NOMO-1 (cell line): ENCODE results near the gene PCK1.

Experiments
- DNase-seq, 2 experiments: peaks; one replicate each; lab custom pipeline; 2025; ENCODE audit not compliant: unreplicated experiment in 2 of 2; lab: John Stamatoyannopoulos, UW

PCK1 gene

GRCh38 chr20:57576002-57576401 is 15.1 kb downstream of the PCK1 start:
- no peak for DNase-seq

GRCh38 chr20:57576617-57577550 is 16.0 kb downstream of the PCK1 start:
- DNase-seq = no peak

DNA sequence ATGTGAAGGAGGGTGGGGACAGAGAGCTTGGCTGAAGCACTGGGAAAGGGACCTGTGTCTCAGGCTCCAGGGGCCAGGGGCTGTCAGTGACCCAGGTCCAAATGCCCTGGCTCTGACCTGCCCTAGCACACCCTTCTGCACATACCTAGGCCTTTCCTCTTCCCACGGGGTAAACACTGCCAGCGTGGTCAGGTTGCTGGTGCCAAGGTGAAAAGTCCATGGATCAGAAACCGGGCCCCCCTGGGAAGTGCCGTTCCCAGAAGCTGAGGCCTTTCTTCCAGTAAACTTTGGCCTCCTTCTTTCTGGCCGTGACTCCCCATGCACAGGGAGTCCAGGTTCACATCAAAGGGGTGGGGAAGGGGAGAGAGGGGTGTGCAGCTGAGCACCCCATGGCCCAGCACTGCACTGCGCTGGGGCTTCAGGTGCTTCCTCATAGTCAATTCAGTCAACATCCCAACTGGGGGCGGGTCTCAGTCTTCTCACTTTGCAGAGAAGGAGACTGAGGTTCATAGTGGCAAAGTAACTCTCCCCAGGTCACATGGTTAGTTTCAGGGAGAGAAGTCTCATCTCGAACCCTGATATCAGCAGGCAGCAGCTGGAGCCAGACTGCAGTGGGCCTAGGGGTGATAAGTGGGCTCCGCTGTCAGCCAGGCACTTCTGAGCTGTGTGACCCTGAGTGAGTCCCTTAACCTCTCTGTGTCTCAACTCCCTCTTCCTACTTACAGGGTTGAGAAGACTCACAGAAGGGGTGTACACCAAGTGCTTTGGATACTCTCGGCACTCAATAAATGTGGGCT is 17.0 kb downstream of the PCK1 start:
- no peak for DNase-seq

DNA sequence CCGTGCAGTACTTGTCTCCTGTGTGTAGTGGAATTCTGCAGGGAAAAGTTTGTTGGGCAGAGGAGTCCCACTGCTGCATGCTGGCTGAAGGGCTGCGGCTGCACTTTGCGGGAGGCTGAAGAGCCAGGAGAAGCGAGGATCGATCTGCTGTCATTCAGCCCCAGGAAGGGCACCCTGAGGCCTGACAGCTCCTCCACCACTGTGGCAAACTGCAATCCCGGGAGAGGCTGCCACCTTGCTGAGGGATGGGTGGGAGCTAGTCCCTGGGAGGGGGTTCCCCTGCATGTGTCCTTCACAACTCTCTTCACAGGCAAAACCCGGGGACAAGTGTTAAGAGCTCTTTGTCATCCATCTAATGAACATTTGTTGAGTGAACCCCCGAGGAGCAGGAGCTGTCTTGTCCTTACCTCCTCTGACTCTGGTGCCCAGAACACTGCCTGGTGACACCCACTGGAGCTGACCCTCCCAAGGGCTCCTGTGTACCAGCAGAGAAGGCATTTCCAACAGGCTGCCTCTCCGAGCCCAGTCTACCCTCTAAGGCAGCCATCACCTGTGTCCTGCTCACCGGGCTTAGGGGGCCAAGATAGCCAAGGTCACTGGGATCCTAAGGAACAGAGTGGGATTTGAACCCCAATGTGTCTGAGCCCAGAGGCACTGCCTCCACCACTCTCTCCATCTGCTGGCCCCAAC is 17.7 kb downstream of the PCK1 start:
- no peak for DNase-seq

DNA sequence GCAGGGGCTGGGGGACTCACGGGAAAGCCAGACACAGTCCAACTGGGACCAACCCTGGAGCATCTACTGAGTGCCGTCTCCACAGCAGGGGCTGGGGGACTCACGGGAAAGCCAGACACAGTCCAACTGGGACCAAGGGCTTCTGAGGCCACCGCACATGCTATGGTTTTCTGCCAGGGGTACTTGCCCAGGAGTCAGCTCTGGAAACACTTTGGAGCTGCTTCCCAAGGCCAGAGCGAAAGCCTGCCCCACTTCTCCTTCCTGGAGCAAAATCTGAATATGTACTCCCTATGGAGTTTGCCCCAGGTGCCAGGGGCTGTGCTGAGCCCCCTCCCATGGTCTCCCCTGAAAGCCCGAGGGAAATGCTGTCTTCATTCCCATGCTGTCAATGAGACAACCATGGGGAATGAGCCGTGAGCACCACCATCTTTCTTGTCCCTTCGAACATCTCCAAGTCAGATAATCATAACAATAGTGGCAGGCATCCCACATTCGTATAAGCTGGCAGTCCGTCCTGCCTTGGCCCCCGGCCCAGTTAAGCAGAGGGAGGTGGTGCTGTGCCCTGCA is 18.5 kb downstream of the PCK1 start:
- no peak for DNase-seq

DNA sequence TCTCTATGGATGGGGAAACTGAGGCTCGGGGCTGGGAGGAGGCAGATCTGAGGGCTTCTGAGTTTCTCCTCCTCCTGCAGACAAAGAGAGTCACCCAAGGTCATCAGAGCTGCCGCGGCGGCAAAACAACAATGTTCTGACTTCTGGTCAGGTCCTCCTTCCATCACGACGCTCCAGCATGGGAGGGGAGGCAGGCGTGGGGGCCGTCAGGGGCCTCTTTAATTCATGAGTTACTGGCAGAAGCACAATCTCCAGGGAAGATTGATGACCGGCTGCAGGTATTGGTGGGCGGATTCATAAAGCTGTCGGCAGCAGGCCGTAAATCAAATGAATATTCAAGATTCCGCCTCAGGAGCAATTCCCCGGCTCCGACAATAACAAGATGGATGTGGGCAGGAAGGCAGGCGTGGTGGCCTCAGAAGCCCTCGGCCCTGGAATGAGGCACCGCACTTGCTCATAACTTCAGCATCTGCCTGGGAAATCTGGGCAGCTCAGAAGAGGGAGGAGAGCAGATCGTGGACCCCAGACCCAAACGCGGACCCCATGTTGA is 19.1 kb downstream of the PCK1 start:
- no peak for DNase-seq

- DNase-seq = no peak
These were observed 19.7 kb downstream of the PCK1 start for GRCh38 chr20:57580478-57581201.

DNA sequence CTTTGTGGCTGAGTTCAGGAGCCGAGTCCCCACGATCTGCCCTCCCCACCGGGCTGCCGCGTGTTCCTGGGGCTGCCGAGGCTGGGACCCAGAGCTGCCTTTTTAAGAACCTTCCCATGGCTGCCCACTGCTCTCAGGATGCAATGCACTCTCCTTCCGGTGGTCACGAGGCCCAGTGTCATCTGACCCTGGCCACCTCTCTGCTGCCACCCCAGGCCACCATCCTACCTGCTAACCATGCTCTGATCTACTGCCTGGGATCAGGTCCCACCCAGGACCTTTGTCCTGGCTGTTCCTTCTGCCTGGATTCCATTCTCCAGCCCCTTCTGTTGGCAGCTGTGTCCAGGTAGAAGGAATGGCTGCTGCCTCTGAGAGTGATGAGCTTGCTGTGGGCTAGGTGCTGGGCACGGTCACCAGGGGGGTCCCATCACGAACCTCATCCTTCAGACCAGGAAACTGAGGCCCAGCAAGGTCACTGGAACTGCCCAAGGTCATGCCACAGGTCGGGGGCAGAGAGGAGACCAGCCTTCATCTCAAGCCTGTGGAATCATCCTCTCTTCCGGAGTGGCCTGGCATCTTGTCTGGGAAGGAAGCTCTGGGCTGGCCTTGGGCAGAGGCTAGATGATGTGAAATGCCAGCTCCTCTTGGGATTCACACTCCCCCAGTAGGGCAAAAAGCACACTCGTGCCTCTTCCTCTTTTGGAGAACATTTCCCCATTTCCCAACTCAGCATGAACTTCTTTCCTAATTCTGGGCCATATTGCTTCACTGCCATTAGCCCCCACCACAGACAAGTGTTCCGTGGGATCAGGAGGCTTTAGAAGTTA is 20.5 kb downstream of the PCK1 start:
- DNase-seq = peak; percentile 40 to 54

DNA sequence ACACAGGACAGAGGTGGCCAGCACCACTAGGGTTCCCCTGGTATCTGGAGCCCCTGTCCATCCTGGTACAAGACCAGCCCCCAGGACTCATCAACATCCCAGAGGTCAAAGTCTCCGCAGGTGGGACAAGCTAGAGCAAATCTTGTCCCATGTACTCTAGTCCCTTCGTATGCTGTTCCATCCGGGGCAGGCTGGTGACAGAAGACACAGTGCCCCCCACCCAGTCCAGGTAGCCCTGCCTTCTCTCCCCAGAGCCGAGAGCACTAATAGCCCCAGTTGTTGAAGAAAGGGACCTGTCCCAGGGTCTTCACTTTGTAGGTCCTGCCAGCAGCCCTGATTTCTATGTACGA is 21.1 kb downstream of the PCK1 start:
- DNase-seq = no peak

DNA sequence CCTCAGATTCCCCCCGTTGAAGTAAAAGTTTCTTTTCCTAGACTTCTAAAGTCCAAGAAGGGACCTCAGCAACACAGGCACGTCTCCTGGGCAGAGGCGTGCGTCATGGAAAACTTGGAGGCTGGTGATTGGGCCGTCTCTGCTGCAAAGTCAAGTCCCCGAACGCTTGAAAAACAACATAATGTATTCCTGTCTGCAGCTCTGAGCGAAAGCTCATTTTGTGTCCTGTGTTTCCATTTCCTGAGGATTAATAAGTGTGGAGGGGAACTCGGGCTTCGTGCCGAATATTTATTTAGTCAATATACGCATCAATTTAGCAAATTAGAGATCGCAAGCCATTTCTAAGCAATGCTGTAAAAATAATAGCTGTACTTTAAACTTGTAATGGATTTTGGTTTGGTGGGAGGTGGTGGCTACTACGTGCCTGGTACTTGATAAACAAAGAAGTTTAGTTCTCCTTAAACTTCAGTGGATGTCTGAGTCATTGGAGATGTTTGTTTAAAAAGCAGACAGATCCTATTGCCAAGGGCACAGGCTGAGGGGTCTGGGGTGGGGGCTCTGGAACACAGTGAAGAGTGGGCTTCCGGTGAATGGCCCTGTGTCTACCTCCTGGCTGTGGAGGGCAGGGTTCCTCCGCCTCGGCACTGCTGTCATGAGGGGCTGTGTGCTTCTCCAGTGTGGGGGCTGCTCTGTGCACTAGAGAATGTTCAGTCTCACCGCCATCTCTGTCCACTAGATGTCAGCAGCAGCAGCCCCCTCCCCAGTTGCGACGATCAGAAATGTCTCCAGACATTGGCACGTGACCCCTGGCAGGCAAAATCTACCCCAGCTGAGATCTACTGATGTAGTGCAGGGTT is 21.8 kb downstream of the PCK1 start:
- no peak for DNase-seq

DNA sequence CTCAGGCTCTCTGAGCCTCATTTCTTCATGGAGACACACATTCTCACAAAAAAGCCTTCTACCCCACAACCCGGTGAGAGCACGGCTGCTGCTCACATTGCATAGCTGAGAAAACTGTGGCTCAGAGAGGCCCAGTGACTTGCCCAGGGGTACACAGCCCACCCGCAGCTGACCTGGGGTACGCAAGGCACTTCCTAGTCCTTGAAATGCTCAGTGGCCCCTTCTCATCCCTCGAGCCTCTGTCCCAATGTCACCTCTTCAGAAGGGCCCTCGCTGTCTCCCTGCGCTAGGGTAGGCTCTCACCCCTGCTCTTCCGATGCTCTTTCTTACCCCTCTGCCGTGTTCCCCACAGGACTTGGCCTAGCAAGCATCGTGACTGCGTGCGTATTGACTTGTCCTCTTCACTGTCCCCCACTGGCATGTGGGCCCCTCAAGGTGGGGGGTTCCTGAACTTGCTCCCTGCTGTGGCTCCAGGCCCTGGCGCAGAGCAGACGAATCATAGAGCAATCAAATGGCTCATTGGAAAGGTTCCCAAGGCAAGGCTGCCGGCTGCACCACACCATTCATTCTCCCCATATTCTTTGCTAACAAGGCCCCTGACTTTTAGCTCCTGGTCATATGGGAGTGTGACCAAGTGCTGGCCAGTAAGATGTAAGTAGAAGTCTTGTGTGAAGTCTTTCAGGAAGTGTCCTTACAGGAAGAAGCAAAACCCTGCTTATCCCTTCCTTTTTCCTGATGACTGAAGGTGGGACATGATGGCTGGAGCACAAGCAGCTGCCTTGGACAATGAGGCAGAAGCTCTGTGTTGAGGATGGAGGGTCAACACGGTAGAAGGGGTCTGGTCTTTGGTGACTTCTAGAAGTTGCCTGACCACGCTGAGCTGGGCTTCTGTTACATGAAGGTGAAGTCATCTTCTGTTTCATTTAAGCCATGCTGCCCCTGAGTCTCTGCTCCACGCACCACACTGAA is 22.7 kb downstream of the PCK1 start:
- no peak for DNase-seq

- DNase-seq = no peak
These were observed 24.0 kb downstream of the PCK1 start for GRCh38 chr20:57584768-57585461.

- no peak for DNase-seq
These were observed 24.7 kb downstream of the PCK1 start for GRCh38 chr20:57585466-57586213.

GRCh38 chr20:57586370-57586793 is 25.5 kb downstream of the PCK1 start:
- DNase-seq = no peak

GRCh38 chr20:57586943-57587277 is 26.0 kb downstream of the PCK1 start:
- DNase-seq = no peak
